Stomach (tissue), 9 donors: Measurements from ENCODE around the gene RSPH3. TPM values are rescaled to one million over a fixed set of nuclear protein-coding genes. Genes with fewer than 3 reads are reported as not detected.

Experiments
- DNase-seq, 2 donors: peaks; one replicate each; pipeline versions ENCODE4 v3.0.0 to v3.0.0-alpha.2; 2013 to 2019
- H3K27ac ChIP-seq, 5 donors: fragments of 200-600 bp in 4 of 5; sonication (generic) in 4 of 5; one replicate each; pipeline ENCODE4 v1.5.1; 2013 to 2019; ENCODE audit warnings: mild to moderate bottlenecking in 1 of 5, moderate library complexity in 1 of 5
- H3K27me3 ChIP-seq, 3 donors: fragments of 200-600 bp; sonication (generic); one replicate each; pipeline ENCODE4 v1.5.1; 2017 to 2019; ENCODE audit warnings: mixed run types in 1 of 3
- H3K36me3 ChIP-seq, 4 donors: fragments of 200-600 bp; sonication (generic); 1 replicate in 3 of 4; 2 replicates in 1 of 4; pipeline ENCODE4 v1.5.1; 2016 to 2019
- H3K4me1 ChIP-seq, 4 donors: fragments of 200-600 bp; sonication (generic); one replicate each; pipeline ENCODE4 v1.5.1; 2016 to 2019
- H3K4me3 ChIP-seq, 4 donors: fragments of 200-600 bp; sonication (generic) in 3 of 4; one replicate each; pipeline ENCODE4 v1.5.1; 2016 to 2019; ENCODE audit warnings: mild to moderate bottlenecking in 1 of 4
- H3K9me3 ChIP-seq, 4 donors: fragments of 200-600 bp; sonication (generic); one replicate each; pipeline ENCODE4 v1.5.1; 2016 to 2019
- CTCF ChIP-seq, 7 experiments: fragments of 450-650 bp in 4 of 7; fragments of 200-600 bp in 3 of 7; sonication (generic) in 3 of 7; IDR thresholded peaks; one replicate each; pipeline ENCODE4 v1.5.1; 2016 to 2019; ENCODE audit warnings: antibody characterized with exemption in 7 of 7, control low read depth in 2 of 7, mild to moderate bottlenecking in 1 of 7
- EP300 ChIP-seq: sonication (generic); formaldehyde crosslinking; IDR thresholded peaks from one replicate; pipeline ENCODE4 v1.6.1; 2017; ENCODE audit warnings: antibody characterized with exemption
- POLR2A ChIP-seq, 4 donors: fragments of 450-650 bp; IDR thresholded peaks; one replicate each; pipeline ENCODE4 v1.6.1; 2016; ENCODE audit warnings: antibody characterized with exemption in 4 of 4, control low read depth in 2 of 4, mild to moderate bottlenecking in 1 of 4, moderate library complexity in 1 of 4
- POLR2AphosphoS5 ChIP-seq, 3 donors: sonication (generic); formaldehyde crosslinking; IDR thresholded peaks; one replicate each; pipeline ENCODE4 v1.6.1; 2016; ENCODE audit warnings: antibody characterized with exemption in 3 of 3
- WGBS, 5 donors: extraction: QIAGEN DNeasy Blood & Tissue Kit in 3 of 5; methylation state at CpG; one replicate each; pipeline versions ENCODE4 v1.1.5 to v1.1.7; 2013 to 2018; 5-methylcytosine and 5-hydroxymethylcytosine counted together
- intact Hi-C: fragments of 100-400 bp; cut with DNase I; formaldehyde crosslinking; loops from one replicate; pipeline ENCODE4 v1.15.1; 2023; ENCODE audit warnings: low total_unique reads
- polyA plus RNA-seq, 3 donors: library from polyadenylated mRNA; stranded (reverse); fragments of 200-250 nt; gene quantifications; one replicate each; pipeline ENCODE4 v1.2.3, GENCODE V29; 2013
- total RNA-seq, 5 donors: library from RNA; depleted of rRNA; stranded (reverse); fragments of >200 nt; gene quantifications; one replicate each; pipeline versions ENCODE4 v1.1.0 to v1.2.3, GENCODE V29; 2014 to 2016
- donor health status: healthy with polysubstance abuse.
- donor health status: Bipolar disorder and iron deficiency.
- donor health status: healthy.

Gene RSPH3
- total and polyA plus RNA-seq, 8 donors = 2.3 to 89.3 (median 5.9) TPM

GRCh38 chr6:158938811-158939254 lies 61.2 kb downstream of the RSPH3 start:
- H3K36me3 ChIP-seq = no peaks in the 10 kb centered on the region
- no peak for TF ChIP-seq EP300
- TF ChIP-seq POLR2A (IDR thresholded peaks at IDR 0.05) = no peak
- TF ChIP-seq CTCF (IDR thresholded peaks at IDR 0.05) = no peak
- no peak for TF ChIP-seq POLR2AphosphoS5 (IDR thresholded peaks at IDR 0.05)
- 13 to 52% (median 34%) methylated on average over 23 of the region's 23 CpGs for WGBS, 5 donors

GRCh38 chr6:158938220-158938619 lies 61.8 kb downstream of the RSPH3 start:
- Histone ChIP-seq H3K36me3 (no peaks in the 10 kb centered on the region), H3K4me1 (peaks cover 0 to 16% (median 8%) of the 10 kb centered on the region in 4 donors), H3K27me3 (no peaks in the 10 kb centered on the region), H3K9me3 (peaks cover 0 to 7% (median 0%) of the 10 kb centered on the region in 4 donors), H3K27ac (no peak overlapping the region), H3K4me3 (no peak overlapping the region)
- intact Hi-C loops = no loop called here
- no peak for DNase-seq
- WGBS, 5 donors = 86 to 93% (median 89%) methylated on average over 11 of the region's 11 CpGs
- TF ChIP-seq POLR2A (IDR thresholded peaks at IDR 0.05) = no peak
- TF ChIP-seq POLR2AphosphoS5 (IDR thresholded peaks at IDR 0.05) = no peak
- TF ChIP-seq EP300 = no peak
- no peak for TF ChIP-seq CTCF (IDR thresholded peaks at IDR 0.05)

More at GRCh38 chr6:158938811-158939254, 61.2 kb downstream of the RSPH3 start:
- Histone ChIP-seq H3K4me3 (peak overlapping the region; percentile 30 to 42 (median 40)), H3K9me3 (peaks cover 0 to 7% (median 0%) of the 10 kb centered on the region in 4 donors), H3K27ac (peak overlapping the region in 3 of 5 donors; percentile 3 to 46 (median 33)), H3K27me3 (no peaks in the 10 kb centered on the region), H3K4me1 (peaks cover 0 to 16% (median 8%) of the 10 kb centered on the region in 4 donors)
- intact Hi-C loops = no loop called here
- peak in 1 of 2 donors; percentile 70 for DNase-seq

- DNase-seq = no peak
- Histone ChIP-seq H3K27me3 (no peaks in the 10 kb centered on the region), H3K4me1 (peaks cover 0 to 8% (median 4%) of the 10 kb centered on the region in 4 donors), H3K36me3 (no peaks in the 10 kb centered on the region), H3K27ac (no peak overlapping the region), H3K4me3 (no peak overlapping the region), H3K9me3 (no peaks in the 10 kb centered on the region)
- no peak for TF ChIP-seq CTCF (IDR thresholded peaks at IDR 0.05)
- no peak for TF ChIP-seq POLR2AphosphoS5 (IDR thresholded peaks at IDR 0.05)
- no peak for TF ChIP-seq POLR2A (IDR thresholded peaks at IDR 0.05)
- TF ChIP-seq EP300 = no peak
- intact Hi-C loops = no loop called here
- WGBS, 5 donors = 90 to 96% (median 93%) methylated on average over 5 of the region's 5 CpGs
Measured at GRCh38 chr6:158934157-158934556, 65.8 kb downstream of the RSPH3 start.

GRCh38 chr6:158933079-158933595 lies 66.9 kb downstream of the RSPH3 start:
- no peaks in the 10 kb centered on the region for H3K9me3 ChIP-seq
- no peak overlapping the region for H3K4me3 ChIP-seq
- no peak for DNase-seq
- 64 to 77% (median 68%) methylated on average over 4 of the region's 4 CpGs for WGBS, 5 donors
- TF ChIP-seq POLR2AphosphoS5 (IDR thresholded peaks at IDR 0.05) = no peak
- H3K27me3 ChIP-seq = no peaks in the 10 kb centered on the region
- peaks cover 0 to 5% (median 0%) of the 10 kb centered on the region in 4 donors for H3K4me1 ChIP-seq
- no peak overlapping the region for H3K27ac ChIP-seq
- intact Hi-C loops = no loop called here
- H3K36me3 ChIP-seq = no peaks in the 10 kb centered on the region

GRCh38 chr6:158928068-158928467 lies 71.9 kb downstream of the RSPH3 start:
- TF ChIP-seq CTCF (IDR thresholded peaks at IDR 0.05) = no peak
- H3K9me3 ChIP-seq = no peaks in the 10 kb centered on the region
- WGBS, 5 donors = 82 to 98% (median 97%) methylated on average over 1 to 2 of the region's 2 CpGs
- DNase-seq = no peak
- intact Hi-C loops = no loop called here
- H3K36me3 ChIP-seq = no peaks in the 10 kb centered on the region
- H3K4me3 ChIP-seq = no peak overlapping the region
- H3K27ac ChIP-seq = no peak overlapping the region
- H3K27me3 ChIP-seq = no peaks in the 10 kb centered on the region
- H3K4me1 ChIP-seq = peaks cover 0 to 4% (median 0%) of the 10 kb centered on the region in 4 donors
